HepG2 (cell line): ENCODE data around the gene KIF20A. TPM values are rescaled to one million over a fixed set of nuclear protein-coding genes. Genes with fewer than 3 reads are reported as not detected.

Experiments
- CHD4 ChIP-seq: fragments of 200-600 bp; sonication (generic); IDR thresholded peaks from 2 replicates; pipeline ENCODE4 v1.7.0; 2017; ENCODE audit warnings: mild to moderate bottlenecking, low read length, borderline replicate concordance
- FOXA1 ChIP-seq, 2 experiments: fragments of 450-650 bp in 1 of 2; sonication (generic) in 1 of 2; formaldehyde crosslinking in 1 of 2; IDR thresholded peaks; 2 replicates each; pipeline versions ENCODE4 v1.4.0 to v1.6.1; 2016 to 2020; ENCODE audit warnings: missing genetic modification reagents in 1 of 2
- GATA4 ChIP-seq: sonication (generic); IDR thresholded peaks from 2 replicates; pipeline ENCODE4 v1.6.1; 2016; ENCODE audit warnings: antibody characterized with exemption, low read depth, borderline replicate concordance
- HNF4G ChIP-seq, 2 experiments: sonication (generic) in 1 of 2; formaldehyde crosslinking in 1 of 2; IDR thresholded peaks; 2 replicates each; pipeline versions ENCODE4 v1.4.0 to v1.6.1; 2011 to 2020; ENCODE audit warnings: borderline replicate concordance in 2 of 2, low read depth in 2 of 2, mild to moderate bottlenecking in 2 of 2, low read length in 1 of 2, missing genetic modification reagents in 1 of 2, moderate library complexity in 1 of 2
- JARID2 ChIP-seq: sonication (generic); formaldehyde crosslinking; IDR thresholded peaks from 2 replicates; pipeline ENCODE4 v1.8.1; 2023; ENCODE audit warnings: missing genetic modification reagents, inconsistent platforms; ENCODE audit not compliant: insufficient replicate concordance
- KDM4B ChIP-seq: sonication (generic); formaldehyde crosslinking; IDR thresholded peaks from 2 replicates; pipeline ENCODE4 v1.4.0; 2020; ENCODE audit warnings: missing genetic modification reagents
- KLF15 ChIP-seq: sonication (generic); formaldehyde crosslinking; IDR thresholded peaks from 2 replicates; pipeline ENCODE4 v1.8.1; 2023; ENCODE audit warnings: borderline replicate concordance, mild to moderate bottlenecking, inconsistent platforms, missing genetic modification reagents, mixed read lengths
- SIN3B ChIP-seq: fragments of 150-350 bp; IDR thresholded peaks from 2 replicates; pipeline ENCODE4 v1.6.1; 2014; ENCODE audit warnings: low read length
- SMARCC2 ChIP-seq: fragments of 450-650 bp; IDR thresholded peaks from 2 replicates; pipeline ENCODE4 v1.6.1; 2017; ENCODE audit warnings: antibody characterized with exemption, mild to moderate bottlenecking
- TBX2 ChIP-seq: sonication (generic); formaldehyde crosslinking; IDR thresholded peaks from 2 replicates; pipeline ENCODE4 v1.5.0; 2020; ENCODE audit warnings: missing genetic modification reagents, mild to moderate bottlenecking, borderline replicate concordance
- THYN1 ChIP-seq: sonication (generic); formaldehyde crosslinking; IDR thresholded peaks from 2 replicates; pipeline ENCODE4 v1.8.1; 2023; ENCODE audit warnings: low read depth, mild to moderate bottlenecking, moderate library complexity, missing genetic modification reagents, borderline replicate concordance
- TOE1 ChIP-seq: sonication (generic); formaldehyde crosslinking; IDR thresholded peaks from 2 replicates; pipeline ENCODE4 v1.4.0; 2020; ENCODE audit warnings: mild to moderate bottlenecking, missing genetic modification reagents
- ZFP36L2 ChIP-seq: sonication (generic); formaldehyde crosslinking; IDR thresholded peaks from 2 replicates; pipeline ENCODE4 v1.4.0; 2020; ENCODE audit warnings: missing genetic modification reagents
- ZNF292 ChIP-seq: sonication (generic); formaldehyde crosslinking; IDR thresholded peaks from 2 replicates; pipeline ENCODE4 v1.8.1; 2022; ENCODE audit warnings: mild to moderate bottlenecking, low read depth, missing genetic modification reagents, borderline replicate concordance
- ZNF30 ChIP-seq: sonication (generic); formaldehyde crosslinking; IDR thresholded peaks from 2 replicates; pipeline ENCODE4 v1.5.0; 2020; ENCODE audit warnings: mild to moderate bottlenecking, missing genetic modification reagents
- ZNF446 ChIP-seq: sonication (generic); formaldehyde crosslinking; IDR thresholded peaks from 2 replicates; pipeline ENCODE4 v1.5.0; 2020; ENCODE audit warnings: mild to moderate bottlenecking, missing genetic modification reagents
- ZNF468 ChIP-seq: sonication (generic); formaldehyde crosslinking; IDR thresholded peaks from 2 replicates; pipeline ENCODE4 v1.8.0; 2022; ENCODE audit warnings: mild to moderate bottlenecking, moderate library complexity, missing genetic modification reagents
- ZSCAN29 ChIP-seq: sonication (generic); formaldehyde crosslinking; conservative IDR thresholded peaks from 2 replicates; pipeline ENCODE4 v1.4.0; 2020; ENCODE audit warnings: mild to moderate bottlenecking, missing genetic modification reagents
- polyA plus RNA-seq, 8 experiments: library from polyadenylated mRNA; depleted of rRNA in 3 of 8; stranded (reverse) in 7 of 8; unstranded in 1 of 8; fragments of >200 nt; fragmentation: Illumina TruSeq in 4 of 8; extraction: Trizol in 4 of 8; gene quantifications; 2 replicates each; pipeline versions ENCODE4 v1.2.1 to v1.2.3, GENCODE V29; 2011 to 2016; ENCODE audit warnings: low read depth in 4 of 8, missing spikeins in 1 of 8, mixed read lengths in 1 of 8; ENCODE audit not compliant: insufficient read depth in 1 of 8
- total RNA-seq, 5 experiments: library from RNA; depleted of rRNA; stranded (reverse); fragments of >200 nt; fragmentation: Illumina TruSeq; extraction: Trizol; gene quantifications; 2 replicates each; pipeline ENCODE4 v1.2.3, GENCODE V29; 2016; ENCODE audit warnings: low read depth in 1 of 5
- TF ChIP-seq, protein P1 (sequence below): sonication (generic); formaldehyde crosslinking; conservative IDR thresholded peaks from 2 replicates; pipeline ENCODE4 v1.4.0; 2020; ENCODE audit warnings: missing genetic modification reagents
- TF ChIP-seq, protein P2 (sequence below): sonication (generic); formaldehyde crosslinking; IDR thresholded peaks from 2 replicates; pipeline ENCODE4 v1.4.0; 2020; ENCODE audit warnings: missing genetic modification reagents, borderline replicate concordance
- TF ChIP-seq, protein P3 (sequence below): sonication (generic); formaldehyde crosslinking; IDR thresholded peaks from 2 replicates; pipeline ENCODE4 v1.5.0; 2020; ENCODE audit warnings: missing genetic modification reagents
- TF ChIP-seq, protein P4 (sequence below), 2 experiments: sonication (generic) in 1 of 2; formaldehyde crosslinking in 1 of 2; IDR thresholded peaks; 2 replicates each; pipeline versions ENCODE4 v1.4.0 to v1.6.1; 2018 to 2020; ENCODE audit warnings: missing genetic modification reagents in 2 of 2, borderline replicate concordance in 1 of 2, low read depth in 1 of 2, mild to moderate bottlenecking in 1 of 2, missing biosample characterization in 1 of 2

Gene KIF20A
- total and polyA plus RNA-seq, 2 of the 13 experiments (the other 11 are each of a cell fraction or from before 2014, with no cell fraction given), result 17.1 to 66.8 TPM

DNA sequence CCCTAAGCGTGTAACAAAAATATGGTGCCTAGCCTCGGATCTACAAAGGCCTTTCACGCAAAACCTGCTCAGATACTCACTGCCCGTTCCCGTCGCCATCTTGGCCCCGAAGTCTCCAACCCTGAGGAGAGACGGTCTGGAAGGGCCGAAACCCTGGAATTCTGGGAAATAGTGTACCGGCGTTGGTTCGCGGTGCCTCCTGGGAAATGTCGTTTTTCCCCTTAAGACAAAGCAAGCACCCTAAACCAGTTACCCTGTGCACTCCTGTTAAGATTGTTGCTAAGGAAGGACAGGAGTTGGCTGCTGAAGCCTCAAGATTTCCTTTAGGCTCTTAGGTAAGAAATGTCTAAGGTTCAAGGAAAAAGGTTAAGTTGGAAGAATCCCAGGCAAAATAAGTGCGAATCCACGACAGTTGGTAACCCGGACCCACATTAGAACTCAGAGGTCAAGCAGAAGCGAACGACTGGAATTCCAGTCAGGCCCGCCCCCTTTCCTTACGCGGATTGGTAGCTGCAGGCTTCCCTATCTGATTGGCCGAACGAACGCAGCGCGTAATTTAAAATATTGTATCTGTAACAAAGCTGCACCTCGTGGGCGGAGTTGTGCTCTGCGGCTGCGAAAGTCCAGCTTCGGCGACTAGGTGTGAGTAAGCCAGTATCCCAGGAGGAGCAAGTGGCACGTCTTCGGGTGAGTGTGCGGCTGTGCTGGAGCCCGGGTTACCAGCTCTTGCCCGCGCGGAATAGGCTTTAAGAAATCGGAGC is at the start of gene KIF20A, which contains the start of gene BRD8 (continued):
- TF ChIP-seq TBX2 (CRISPR knock-in tag) (peak; percentile 52), TOE1 (CRISPR knock-in tag) (peak; percentile 78; the same call in 1 of the 2 replicates), ZNF446 (CRISPR knock-in tag) (no peak), JARID2 (CRISPR knock-in tag) (peak; percentile 10), KLF15 (CRISPR knock-in tag) (no peak), CHD4 (no peak), ZNF292 (CRISPR knock-in tag) (no peak), ZFP36L2 (CRISPR knock-in tag) (no peak), ZNF468 (CRISPR knock-in tag) (no peak), SMARCC2 (no peak), SIN3B (peak; percentile 99), ZSCAN29 (CRISPR knock-in tag) (no peak), HNF4G (IDR thresholded peaks at IDR 0.05; ENCODE audit: borderline replicate concordance, low read depth, low read length) (no peak), HNF4G (CRISPR knock-in tag; IDR thresholded peaks at IDR 0.05; ENCODE audit: borderline replicate concordance, low read depth) (no peak), GATA4 (peak; percentile 76; the same call in 1 of the 2 replicates), KDM4B (CRISPR knock-in tag) (no peak), ZNF30 (CRISPR knock-in tag) (no peak), FOXA1 (IDR thresholded peaks at IDR 0.05) (no peak), FOXA1 (CRISPR knock-in tag; IDR thresholded peaks at IDR 0.05) (peak; percentile 28; the same call in 1 of the 2 replicates), THYN1 (CRISPR knock-in tag) (no peak)
- TF ChIP-seq, protein P1, sequence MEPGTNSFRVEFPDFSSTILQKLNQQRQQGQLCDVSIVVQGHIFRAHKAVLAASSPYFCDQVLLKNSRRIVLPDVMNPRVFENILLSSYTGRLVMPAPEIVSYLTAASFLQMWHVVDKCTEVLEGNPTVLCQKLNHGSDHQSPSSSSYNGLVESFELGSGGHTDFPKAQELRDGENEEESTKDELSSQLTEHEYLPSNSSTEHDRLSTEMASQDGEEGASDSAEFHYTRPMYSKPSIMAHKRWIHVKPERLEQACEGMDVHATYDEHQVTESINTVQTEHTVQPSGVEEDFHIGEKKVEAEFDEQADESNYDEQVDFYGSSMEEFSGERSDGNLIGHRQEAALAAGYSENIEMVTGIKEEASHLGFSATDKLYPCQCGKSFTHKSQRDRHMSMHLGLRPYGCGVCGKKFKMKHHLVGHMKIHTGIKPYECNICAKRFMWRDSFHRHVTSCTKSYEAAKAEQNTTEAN (CRISPR knock-in tag), result no peak
- TF ChIP-seq, protein P2, sequence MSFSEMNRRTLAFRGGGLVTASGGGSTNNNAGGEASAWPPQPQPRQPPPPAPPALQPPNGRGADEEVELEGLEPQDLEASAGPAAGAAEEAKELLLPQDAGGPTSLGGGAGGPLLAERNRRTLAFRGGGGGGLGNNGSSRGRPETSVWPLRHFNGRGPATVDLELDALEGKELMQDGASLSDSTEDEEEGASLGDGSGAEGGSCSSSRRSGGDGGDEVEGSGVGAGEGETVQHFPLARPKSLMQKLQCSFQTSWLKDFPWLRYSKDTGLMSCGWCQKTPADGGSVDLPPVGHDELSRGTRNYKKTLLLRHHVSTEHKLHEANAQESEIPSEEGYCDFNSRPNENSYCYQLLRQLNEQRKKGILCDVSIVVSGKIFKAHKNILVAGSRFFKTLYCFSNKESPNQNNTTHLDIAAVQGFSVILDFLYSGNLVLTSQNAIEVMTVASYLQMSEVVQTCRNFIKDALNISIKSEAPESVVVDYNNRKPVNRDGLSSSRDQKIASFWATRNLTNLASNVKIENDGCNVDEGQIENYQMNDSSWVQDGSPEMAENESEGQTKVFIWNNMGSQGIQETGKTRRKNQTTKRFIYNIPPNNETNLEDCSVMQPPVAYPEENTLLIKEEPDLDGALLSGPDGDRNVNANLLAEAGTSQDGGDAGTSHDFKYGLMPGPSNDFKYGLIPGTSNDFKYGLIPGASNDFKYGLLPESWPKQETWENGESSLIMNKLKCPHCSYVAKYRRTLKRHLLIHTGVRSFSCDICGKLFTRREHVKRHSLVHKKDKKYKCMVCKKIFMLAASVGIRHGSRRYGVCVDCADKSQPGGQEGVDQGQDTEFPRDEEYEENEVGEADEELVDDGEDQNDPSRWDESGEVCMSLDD (CRISPR knock-in tag), result no peak
- TF ChIP-seq, protein P3, sequence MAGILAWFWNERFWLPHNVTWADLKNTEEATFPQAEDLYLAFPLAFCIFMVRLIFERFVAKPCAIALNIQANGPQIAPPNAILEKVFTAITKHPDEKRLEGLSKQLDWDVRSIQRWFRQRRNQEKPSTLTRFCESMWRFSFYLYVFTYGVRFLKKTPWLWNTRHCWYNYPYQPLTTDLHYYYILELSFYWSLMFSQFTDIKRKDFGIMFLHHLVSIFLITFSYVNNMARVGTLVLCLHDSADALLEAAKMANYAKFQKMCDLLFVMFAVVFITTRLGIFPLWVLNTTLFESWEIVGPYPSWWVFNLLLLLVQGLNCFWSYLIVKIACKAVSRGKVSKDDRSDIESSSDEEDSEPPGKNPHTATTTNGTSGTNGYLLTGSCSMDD (CRISPR knock-in tag), result no peak
- TF ChIP-seq, protein P4, sequence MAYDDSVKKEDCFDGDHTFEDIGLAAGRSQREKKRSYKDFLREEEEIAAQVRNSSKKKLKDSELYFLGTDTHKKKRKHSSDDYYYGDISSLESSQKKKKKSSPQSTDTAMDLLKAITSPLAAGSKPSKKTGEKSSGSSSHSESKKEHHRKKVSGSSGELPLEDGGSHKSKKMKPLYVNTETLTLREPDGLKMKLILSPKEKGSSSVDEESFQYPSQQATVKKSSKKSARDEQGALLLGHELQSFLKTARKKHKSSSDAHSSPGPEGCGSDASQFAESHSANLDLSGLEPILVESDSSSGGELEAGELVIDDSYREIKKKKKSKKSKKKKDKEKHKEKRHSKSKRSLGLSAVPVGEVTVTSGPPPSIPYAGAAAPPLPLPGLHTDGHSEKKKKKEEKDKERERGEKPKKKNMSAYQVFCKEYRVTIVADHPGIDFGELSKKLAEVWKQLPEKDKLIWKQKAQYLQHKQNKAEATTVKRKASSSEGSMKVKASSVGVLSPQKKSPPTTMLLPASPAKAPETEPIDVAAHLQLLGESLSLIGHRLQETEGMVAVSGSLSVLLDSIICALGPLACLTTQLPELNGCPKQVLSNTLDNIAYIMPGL (CRISPR knock-in tag; IDR thresholded peaks at IDR 0.05; ENCODE audit: borderline replicate concordance in 1 of 2, low read depth in 1 of 2), result no peak; a peak in 2 of 4 replicates
